Hepatic stellate cell (primary cell): ENCODE measurements around the gene RNF111.
"Not testable (repeated sequence)": the region's sequence is repeated elsewhere in the genome, so short reads cannot be mapped to it uniquely, and the experiment has no call there.

Experiments
- DNase-seq: peaks from one replicate; pipeline ENCODE4 v3.0.0; 2011; ENCODE audit warnings: low spot score

RNF111 gene

DNA sequence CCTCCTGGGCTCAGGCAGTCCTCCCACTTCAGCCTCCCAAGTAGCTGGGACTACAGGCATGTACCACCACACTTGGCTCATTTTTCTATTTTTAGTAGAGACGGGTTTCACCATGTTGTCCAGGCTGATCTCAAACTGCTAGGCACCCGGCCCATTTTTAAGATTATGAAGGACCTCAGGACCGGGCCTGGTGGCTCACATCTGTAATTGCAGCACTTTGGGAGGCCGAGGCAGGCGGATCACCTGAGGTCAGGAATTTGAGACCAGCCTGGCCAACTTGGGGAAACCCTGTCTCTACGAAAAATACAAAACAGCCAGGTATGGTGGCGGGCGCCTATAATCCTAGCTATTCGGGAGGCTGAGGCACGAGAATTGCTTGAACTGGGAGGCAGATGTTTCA lies 12.8 kb downstream of the RNF111 start:
- DNase-seq: not testable (repeated sequence)

DNA sequence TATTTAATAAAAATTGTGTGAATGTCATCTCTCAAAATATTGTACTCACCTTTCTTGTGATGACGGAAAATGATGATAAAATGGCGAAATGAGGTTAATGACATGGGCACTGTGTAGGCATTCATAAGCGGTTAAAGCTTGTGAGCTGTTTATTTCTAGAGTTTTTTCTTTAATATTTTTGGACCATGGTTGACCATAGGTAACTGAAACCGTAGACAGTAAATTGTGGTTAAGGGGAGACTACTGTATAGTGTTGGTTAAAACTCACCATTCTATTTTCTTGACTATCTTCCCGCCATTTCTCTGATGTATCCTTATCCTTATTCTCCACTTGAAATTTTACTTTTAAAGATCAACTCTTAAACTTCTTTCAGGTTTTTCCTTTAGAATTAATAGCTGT lies 14.5 kb downstream of the RNF111 start:
- DNase-seq: no peak

DNA sequence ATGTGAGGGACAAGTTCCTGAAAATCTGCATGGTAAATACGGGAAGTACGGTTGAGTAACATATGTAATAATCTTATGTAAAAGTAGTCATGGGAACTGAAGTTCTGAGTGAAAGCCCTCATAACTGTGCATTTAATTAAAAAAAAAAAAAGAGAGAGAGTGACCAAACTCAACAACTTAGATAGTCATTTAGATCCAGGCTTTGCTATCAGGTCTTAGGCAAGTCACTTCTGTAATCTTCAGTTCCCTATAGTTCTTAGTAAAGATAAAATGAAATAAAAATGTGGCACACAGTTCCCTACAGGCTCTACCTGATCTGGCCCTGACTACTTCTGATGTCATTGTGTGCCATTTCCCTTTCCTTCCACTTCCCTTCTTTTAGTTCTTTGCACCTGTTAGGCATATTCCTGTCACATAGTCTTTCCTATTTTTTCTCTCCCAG lies 15.0 kb downstream of the RNF111 start:
- DNase-seq: no peak

DNA sequence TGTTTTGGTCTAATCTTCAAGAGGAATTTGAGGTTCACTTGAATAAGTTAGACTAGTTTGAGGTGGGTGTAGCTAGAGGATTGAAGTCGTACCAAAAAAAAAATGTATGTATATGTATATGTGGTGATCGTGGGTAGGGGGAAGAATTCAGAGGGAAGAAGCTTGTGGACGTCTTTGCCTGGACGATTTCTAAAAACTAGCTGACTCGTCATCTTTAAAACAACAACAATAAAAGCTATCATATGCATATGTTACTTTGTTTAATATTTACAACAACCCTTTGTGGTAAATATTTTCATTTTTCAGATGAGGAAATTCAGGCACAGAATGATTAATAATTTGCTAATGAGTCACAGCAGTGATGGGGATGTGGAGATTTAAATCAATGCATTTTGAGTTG lies 18.1 kb downstream of the RNF111 start:
- no peak for DNase-seq

DNA sequence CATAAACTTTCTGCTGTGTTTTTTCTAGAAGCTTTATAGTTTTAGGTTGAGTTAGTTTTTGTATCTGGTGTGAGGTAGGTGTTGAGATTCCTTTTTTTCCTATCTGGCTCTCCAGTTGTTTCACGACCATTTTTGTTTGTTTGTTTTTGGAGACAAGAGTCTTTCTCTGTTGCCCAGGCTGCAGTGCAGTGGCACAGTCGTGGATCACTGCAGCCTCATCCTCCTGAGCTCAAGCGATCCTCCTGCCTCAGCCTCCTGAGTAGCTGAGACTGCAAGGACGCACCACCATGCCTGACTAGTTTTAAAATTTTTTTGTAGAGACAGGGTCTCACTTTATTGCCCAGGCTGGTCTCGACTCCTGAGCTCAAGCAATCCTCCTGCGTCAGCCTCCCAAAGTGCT lies 20.6 kb downstream of the RNF111 start:
- no peak for DNase-seq

DNA sequence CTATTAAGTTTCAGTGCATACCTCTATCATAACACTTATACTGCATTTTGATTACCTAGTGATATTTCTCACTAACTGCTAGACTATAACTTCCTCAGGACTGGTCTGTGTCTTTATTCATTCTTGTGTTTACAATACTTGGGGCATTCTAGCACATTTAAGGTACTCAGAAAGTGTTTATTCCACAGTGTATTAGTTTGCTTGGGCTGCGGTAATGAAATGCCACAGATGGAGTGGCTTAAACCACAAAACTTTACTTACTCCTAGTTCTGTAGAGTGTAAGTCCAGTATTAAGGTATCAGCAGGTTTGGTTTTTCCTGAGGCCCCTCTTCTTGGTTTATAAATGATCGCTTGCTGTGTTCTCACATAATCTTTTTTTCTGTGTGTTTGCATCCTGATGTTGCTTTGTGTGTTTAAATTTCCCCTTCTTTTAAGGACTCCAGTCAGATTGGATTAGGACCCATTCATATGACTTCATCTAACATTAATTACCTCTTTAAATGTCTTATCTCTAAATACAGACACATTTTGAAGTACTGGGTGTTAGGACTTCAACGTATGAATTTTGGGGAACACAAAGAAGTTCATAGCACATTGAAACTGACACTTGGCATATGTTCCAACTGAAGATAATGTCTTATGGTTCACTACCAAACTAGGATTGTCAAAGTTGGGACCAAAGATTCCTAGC lies 23.9 kb downstream of the RNF111 start:
- DNase-seq: no peak

DNA sequence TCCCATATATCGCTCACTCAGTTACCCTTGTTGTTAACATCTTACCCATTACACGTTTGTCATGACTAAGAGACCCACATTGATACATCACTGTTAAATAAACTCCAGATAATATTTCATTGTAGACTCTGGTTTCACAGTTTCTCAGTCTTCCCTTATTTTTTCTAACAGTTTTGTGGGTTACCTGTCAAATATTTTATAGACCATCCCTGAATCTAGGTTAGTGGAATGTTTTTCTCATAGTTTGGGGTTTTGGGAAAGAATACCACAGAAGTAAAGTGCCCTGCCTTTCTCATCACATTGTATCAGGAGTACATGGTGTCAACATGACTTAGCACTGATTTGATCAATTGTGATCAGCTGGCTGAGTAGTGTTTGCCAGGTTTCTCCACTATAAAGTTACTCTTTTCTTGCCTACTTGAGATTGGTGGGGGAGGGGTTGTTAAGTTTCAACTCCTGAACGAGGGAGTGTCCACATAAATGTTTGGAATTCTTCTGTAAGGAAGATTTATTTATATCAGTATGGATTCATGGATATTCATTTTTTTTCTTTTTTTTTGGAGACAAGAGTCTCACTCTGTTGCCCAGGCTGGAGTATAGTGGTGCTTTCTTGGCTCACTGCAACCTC lies 25.9 kb downstream of the RNF111 start:
- peak; percentile 11 for DNase-seq

DNA sequence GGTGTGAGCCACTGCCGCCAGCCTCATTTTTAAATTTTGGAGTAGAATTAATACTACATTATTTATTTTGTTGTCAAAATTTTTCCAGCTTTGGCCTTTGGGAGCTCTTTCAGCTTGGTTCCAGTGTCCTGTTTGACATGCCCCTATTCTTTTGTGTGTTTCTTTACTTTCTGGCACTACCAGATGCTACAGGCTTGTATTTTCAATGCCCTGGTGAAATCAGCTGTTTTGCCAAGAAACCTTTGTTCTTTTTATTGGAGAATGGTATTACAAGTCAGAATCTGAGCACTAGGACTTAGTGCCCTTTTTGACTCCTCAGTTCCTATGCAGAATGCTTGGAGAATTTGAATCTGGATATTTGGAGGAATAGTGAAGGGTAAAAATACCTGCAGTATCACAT lies 26.6 kb downstream of the RNF111 start:
- no peak for DNase-seq

DNA sequence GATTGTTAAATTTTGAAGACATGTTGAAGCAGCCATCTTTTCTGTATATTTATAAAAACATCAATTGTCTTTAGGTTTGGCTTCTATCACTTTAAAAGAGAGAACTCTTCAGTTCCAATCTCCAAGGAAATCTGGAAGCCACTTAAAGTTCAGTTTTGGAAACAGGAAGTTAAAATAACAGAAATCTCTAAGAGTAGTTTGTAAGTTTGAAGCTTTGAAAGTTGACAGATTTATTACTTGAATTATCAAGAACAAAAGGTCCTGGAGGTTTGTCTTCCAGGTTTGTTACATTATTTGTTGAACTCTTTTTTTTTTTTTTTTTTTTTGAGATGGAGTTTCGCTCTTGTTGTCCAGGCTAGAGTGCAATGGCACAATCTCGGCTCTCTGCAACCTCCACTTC lies 30.0 kb downstream of the RNF111 start:
- no peak for DNase-seq

DNA sequence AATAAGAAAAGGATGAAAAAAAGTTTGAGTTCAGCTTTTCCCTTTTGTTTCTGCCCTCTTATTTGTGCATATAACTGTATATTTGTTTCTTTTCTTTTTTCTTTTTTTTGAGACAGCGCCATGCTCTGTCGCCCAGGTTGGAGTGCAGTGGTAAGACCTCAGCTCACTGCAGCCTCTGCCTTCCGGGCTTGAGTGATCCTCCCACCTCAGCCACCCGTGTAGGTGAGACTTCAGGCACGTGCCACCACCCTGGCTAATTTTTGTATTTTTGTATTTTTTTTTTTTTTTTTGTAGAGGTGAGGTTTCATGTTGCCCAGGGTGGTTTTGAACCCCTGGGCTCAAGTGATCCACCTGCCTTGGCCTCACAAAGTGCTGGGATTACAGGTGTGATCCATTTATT lies 31.4 kb downstream of the RNF111 start:
- no peak for DNase-seq

DNA sequence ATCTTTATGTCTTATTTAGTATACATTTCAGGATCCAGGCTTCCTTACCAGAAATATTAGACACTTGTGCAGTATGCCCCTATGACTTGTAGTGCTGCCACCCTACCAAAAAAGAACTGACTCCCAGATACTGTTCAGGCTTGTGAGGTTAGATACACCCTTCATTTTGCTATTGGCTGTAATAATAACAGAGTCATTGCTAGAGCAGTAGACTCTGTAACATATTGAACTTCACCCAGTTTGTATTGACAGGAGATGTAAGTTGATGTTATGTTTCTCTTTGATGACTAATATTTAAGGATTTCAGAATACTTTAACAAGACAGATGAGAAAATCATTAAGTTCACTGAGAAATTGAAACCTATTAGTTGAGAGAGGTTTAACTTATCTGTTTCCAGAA lies 32.9 kb downstream of the RNF111 start:
- no peak for DNase-seq

DNA sequence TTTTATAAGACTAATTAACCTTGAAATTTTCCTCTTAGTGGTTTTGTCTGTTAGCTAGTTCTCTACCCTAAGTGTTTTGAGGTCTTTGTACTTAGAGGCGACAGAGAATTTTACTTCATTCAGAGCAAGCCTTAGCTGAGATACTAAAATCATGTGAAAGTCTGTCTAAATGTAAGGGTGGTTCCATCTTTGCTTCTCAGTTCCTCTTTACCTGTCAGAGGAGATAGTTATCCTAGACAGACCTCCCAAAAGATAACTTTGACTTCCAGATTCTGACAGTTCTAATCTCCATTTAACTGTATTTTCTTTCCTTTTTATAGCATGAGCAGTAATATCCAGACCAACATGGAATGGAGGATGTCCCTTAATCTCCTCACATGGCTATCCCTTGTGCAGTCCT lies 34.7 kb downstream of the RNF111 start:
- no peak for DNase-seq

DNA sequence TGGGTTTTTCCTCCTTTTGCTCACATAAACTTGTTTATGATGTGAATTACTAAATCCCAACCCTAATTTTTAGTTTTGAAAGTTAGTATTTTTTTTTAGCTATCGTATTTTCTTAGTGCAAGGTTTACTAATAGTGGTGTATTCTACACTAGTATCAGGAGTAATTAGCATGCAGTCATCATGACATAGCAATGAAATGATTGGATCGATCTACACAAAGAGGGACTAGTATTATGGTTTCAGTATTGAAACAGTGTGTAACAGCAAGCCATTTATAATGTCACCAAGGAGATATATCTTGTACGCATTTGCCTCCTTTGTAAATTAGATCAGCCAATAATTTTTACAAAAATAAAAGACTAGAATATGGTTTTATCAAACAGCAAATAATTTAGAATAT lies 38.7 kb downstream of the RNF111 start:
- DNase-seq: no peak

DNA sequence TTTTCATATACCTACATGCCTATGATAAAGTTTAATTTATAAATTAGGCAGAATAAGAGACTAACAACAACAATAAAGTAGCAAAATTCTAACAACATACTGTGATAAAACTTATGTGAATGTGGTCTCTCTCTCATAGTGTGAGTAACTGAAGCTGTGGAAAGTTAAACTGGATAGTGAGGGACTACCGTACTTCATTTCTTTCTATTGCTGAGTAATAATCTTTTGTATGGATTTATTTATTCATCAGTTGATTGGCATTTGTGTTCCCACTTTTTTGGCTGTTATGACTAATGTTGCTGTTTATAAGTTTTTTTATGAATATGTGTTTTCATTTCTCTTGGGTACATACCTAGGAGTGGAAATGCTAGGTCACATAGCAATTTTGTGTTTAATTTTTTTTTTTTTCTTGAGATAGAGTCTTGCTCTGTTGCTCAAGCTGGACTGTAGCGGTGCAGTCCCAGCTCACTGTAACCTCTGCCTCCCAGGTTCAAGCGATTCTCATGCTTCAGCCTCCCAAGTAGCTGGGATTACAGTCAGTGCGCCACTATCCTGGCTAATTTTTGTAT lies 41.0 kb downstream of the RNF111 start:
- DNase-seq: no peak

DNA sequence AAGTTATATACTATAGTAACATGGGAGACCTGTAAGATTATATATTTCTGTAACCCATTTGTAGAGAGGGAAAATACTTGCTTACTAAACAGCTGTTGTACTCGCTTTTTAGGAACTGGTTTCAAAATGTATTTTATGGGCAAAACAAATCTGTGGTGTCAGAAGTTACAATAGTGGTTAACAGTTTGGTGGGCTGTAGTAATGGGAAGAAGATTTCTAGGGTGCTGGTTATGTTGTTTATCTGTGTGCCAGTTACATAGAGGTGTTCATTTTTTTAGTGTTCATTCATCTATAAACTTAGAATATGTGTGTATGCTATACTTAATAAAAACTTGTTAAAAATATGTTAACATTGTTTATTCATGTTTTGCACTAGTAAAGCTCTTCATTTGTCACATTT lies 42.1 kb downstream of the RNF111 start:
- no peak for DNase-seq

DNA sequence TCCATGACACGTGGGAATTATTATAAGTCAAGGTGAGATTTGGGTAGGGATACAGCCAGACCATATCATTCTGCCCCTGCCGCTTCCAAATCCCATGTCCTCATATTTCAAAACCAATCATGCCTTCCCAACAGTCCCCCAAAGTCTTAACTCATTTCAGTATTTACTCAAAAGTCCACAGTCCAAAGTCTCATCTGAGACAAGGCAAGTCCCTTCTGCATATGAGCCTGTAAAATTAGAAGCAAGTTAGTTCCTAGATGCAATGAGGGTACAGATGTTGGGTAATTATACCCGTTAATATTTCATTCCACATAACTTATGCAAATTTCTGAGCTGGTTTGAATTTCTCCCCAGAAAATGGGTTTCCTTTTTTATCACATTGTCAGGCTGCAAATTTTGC lies 47.7 kb downstream of the RNF111 start:
- DNase-seq: no peak

DNA sequence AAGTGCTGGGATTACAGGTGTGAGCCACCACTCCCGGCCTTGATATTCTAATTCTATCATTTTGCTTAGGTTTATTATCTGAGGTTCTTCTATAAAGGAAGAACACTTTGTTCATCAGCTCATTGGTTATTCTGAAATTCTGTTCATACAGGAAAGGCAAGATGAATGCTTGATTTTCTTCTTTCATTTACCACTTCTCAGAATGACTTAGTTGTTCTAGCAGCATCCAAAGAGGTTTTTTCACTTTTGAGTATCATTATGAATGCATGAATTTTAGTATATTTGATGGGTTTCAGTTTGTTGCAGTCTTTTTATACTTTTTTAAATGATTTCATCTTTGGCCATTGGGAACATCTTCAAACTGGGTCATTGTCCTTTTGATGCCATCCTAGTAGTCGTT lies 51.8 kb downstream of the RNF111 start:
- no peak for DNase-seq

DNA sequence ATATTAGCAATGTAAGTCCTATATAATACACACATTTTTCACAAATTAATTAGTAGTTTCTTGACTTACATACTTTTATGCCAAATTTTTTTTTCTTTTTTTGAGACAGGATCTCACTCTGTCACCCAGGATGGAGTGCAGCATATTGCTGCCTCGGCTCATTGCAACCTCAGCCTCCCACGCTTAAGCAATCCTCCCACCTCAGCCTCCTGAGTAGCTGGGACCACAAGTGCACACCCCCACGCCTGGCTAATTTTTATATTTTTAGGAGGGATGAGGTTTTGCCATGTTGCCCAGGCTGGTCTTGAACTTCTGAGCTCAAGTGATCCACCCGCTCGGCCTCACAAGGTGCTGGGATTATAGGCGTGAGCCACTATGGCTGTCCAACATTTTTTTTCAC lies 54.6 kb downstream of the RNF111 start:
- DNase-seq: no peak

DNA sequence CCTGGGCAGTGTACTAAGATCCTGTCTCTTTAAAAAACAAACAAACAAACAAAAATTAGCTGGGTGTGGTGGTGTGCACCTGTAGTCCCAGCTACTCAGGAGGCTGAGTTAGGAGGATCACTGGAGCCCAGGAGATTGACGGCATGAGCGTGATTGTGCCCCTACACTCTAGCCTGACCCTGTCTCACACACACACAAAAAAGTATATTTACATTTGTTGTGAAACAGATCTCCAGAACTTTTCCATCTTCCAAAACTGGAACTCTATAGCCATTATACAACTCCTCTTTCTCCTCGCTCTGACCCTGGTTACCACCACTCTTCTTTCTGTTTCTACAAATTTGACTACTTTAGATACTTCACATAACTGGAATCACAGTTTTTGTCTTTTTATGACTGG lies 61.4 kb downstream of the RNF111 start:
- no peak for DNase-seq

DNA sequence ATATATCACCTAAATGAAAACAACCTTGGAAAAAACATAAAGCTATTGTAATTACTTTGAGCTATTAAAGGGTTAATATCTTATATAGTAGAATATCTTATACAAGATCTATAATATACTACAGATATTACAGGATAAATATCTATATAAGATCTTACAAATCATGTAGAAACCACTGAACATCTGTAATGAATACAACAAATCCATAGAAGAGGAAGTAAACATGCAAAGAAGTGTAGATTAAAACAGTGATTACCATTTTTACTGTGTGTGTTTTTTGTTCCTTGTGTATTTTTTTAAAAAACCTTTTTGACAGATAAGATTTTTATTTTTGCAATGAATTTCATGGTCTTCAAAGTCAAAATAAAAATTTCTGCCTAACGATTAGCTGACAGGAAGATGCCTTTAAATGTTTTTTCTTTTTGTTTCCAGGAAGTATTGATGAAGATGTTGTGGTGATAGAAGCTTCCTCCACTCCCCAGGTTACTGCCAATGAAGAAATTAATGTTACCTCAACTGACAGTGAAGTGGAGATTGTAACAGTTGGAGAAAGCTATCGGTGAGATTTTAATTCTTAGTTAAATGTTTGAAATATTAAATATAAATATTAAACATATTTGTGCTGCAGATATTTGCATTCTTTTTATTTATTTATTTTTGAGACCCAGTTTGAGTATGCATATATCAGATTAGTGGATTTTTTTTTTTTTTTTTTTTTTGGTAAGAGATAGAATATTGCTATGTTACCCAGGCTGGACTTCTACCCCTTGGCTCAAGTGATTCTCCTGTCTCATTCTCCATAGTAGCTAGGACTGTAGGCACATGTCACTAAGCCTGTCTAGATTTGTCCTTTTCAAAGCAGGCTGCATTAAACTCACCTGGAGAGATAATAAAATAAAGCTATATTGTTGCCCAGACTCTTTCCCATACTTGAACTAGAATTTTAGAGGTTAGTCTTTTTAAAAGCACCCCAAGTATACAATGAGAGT lies 64.7 kb downstream of the RNF111 start:
- no peak for DNase-seq

DNA sequence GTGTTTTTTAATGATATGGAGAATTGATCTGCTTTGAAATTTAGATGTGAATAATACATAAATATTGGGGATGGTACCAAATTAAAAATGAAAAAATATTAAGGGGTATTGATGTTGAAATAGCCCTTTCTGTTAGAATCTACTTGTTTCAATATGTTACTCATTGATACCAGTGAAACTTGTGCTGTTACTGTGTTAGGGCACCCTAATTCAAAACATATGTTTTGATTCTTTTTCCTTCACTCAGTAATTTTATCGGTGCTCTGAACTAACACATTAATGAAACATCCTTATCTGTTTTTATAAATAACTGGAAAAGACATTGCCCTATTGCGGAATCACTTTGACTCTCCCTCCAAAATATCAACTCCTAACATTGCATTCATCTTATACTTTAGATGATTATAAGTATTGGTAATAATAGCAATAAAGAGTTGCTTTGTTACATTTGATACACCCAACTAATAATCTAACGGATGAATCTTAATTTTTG lies 65.5 kb downstream of the RNF111 start:
- no peak for DNase-seq

DNA sequence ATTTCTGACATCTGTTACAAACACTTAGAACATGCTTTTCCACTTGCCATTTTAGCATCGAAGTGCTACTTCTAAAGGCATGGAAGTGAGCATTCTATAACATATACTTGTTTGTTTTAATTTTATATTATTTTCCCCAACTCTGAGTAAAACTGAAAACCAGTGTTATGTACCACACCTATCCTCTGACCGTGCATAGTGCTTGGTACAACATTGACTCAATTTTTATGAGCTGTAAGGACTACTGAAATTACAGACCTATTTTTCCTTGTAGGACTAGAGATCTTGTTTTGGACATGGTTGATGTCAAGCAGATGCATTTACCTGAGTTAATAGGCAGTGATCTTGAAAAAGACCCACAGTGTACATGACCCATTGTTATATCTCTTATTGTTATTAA lies 66.0 kb downstream of the RNF111 start:
- no peak for DNase-seq
